ENCODE data around the gene PTH1R. TPM values are rescaled to one million over a fixed set of nuclear protein-coding genes. Genes with fewer than 3 reads are reported as not detected.

Gene PTH1R
- total RNA-seq, 1 donor from 2014 or later: 10.3 TPM

GRCh38 chr3:46895204-46895660 is 17.7 kb downstream of the PTH1R start:
- Histone ChIP-seq H3K4me1 (peaks cover 0 to 39% of the 10 kb centered on the region in 2 donors), H3K27ac (no peak overlapping the region), H3K27me3 (no peaks in the 10 kb centered on the region), H3K4me3 (no peak overlapping the region), H3K9me3 (no peaks in the 10 kb centered on the region), H3K36me3 (no peaks in the 10 kb centered on the region)
- peak; percentile 77 to 90 (median 82) for TF ChIP-seq CTCF (IDR thresholded peaks at IDR 0.05)
- no peak for DNase-seq (ENCODE audit: low spot score in 2 of 2)
- intact Hi-C loops (cut with DNase I): loop anchor here (1.0 kb wide), 2 partner anchors 28 to 190 kb away; no protein-coding TSS in a partner anchor

GRCh38 chr3:46895761-46896160 is 18.2 kb downstream of the PTH1R start:
- no peaks in the 10 kb centered on the region for H3K36me3 ChIP-seq
- no peak for DNase-seq (ENCODE audit: low spot score in 2 of 2)
- H3K27me3 ChIP-seq: no peaks in the 10 kb centered on the region
- intact Hi-C loops (cut with DNase I): loop anchor here (1.0 kb wide), 2 partner anchors 28 to 190 kb away; no protein-coding TSS in a partner anchor
- no peak overlapping the region for H3K4me3 ChIP-seq
- H3K27ac ChIP-seq: no peak overlapping the region
- H3K9me3 ChIP-seq: no peaks in the 10 kb centered on the region
- TF ChIP-seq CTCF (IDR thresholded peaks at IDR 0.05): no peak
- peaks cover 0 to 39% of the 10 kb centered on the region in 2 donors for H3K4me1 ChIP-seq

- Histone ChIP-seq H3K4me3 (no peak overlapping the region), H3K36me3 (no peaks in the 10 kb centered on the region), H3K27ac (no peak overlapping the region), H3K4me1 (peaks cover 0 to 39% of the 10 kb centered on the region in 2 donors), H3K27me3 (no peaks in the 10 kb centered on the region), H3K9me3 (no peaks in the 10 kb centered on the region)
- TF ChIP-seq CTCF (IDR thresholded peaks at IDR 0.05): no peak
- intact Hi-C loops (cut with DNase I): no loop called here
- no peak for DNase-seq (ENCODE audit: low spot score in 2 of 2)
Observed at GRCh38 chr3:46896386-46896785, 18.9 kb downstream of the PTH1R start.

- intact Hi-C loops (cut with DNase I): no loop called here
- DNase-seq (ENCODE audit: low spot score in 2 of 2): no peak
- Histone ChIP-seq H3K27ac (no peak overlapping the region), H3K4me3 (no peak overlapping the region), H3K36me3 (no peaks in the 10 kb centered on the region), H3K9me3 (no peaks in the 10 kb centered on the region), H3K27me3 (no peaks in the 10 kb centered on the region), H3K4me1 (peaks cover 0 to 35% of the 10 kb centered on the region in 2 donors)
- no peak for TF ChIP-seq CTCF (IDR thresholded peaks at IDR 0.05)
Observed at GRCh38 chr3:46897031-46897430, 19.5 kb downstream of the PTH1R start.

- no peak overlapping the region for H3K27ac ChIP-seq
- no peak overlapping the region for H3K4me3 ChIP-seq
- H3K4me1 ChIP-seq: peaks cover 0 to 28% of the 10 kb centered on the region in 2 donors
- no peaks in the 10 kb centered on the region for H3K9me3 ChIP-seq
- no peaks in the 10 kb centered on the region for H3K27me3 ChIP-seq
- intact Hi-C loops (cut with DNase I): no loop called here
- no peak for TF ChIP-seq CTCF (IDR thresholded peaks at IDR 0.05)
- no peaks in the 10 kb centered on the region for H3K36me3 ChIP-seq
- DNase-seq (ENCODE audit: low spot score in 2 of 2): no peak
Observed at GRCh38 chr3:46897829-46898320, 20.4 kb downstream of the PTH1R start.
